ENCODE data around the gene TYROBP.

GRCh38 chr19:35919306-35919705 is 11.2 kb upstream of the TYROBP start:
- TF ChIP-seq CTCF (IDR thresholded peaks at IDR 0.05; ENCODE audit: insufficient read depth, low read length, poor library complexity, severe bottlenecking) (no peak), EZH2phosphoT487 (conservative IDR thresholded peaks at IDR 0.05; ENCODE audit: low read length) (no peak)

Measured in SU-DHL-6 (cell line).